A549 (cell line): ENCODE data around the gene CHKA. TPM values are rescaled to one million over a fixed set of nuclear protein-coding genes. Genes with fewer than 3 reads are reported as not detected.

Experiments used
- ATAC-seq, 2 experiments: fragments of 200-7000 bp in 1 of 2; fragments of >200 bp in 1 of 2; cut with Nextera tagmentation in 1 of 2; cut with Tn5 transposase in 1 of 2; 3 replicates each; pipeline versions ENCODE4 v1.8.0 to v1.9.1; 2018 to 2020; ENCODE audit warnings: mild to moderate bottlenecking in 1 of 2, moderate library complexity in 1 of 2
- CTCF ChIA-PET: fragments of 300-600 bp; sonication (Branson Sonifier 250); formaldehyde crosslinking; extraction: SDS; loops from one replicate; lab custom pipeline; 2021; ENCODE audit warnings: antibody characterized with exemption, inconsistent platforms; lab: Yijun Ruan, JAX
- POLR2A ChIA-PET: fragments of 350-600 bp; formaldehyde crosslinking; extraction: SDS; loops from one replicate; lab custom pipeline; 2021; ENCODE audit warnings: antibody characterized with exemption, inconsistent platforms; lab: Yijun Ruan, JAX
- DNase-seq, 2 experiments: peaks; one replicate each; pipeline versions ENCODE4 v3.0.0 to v3.0.0-alpha.2; 2011 to 2016; ENCODE audit warnings: low read depth in 1 of 2, low spot score in 1 of 2
- FAIRE-seq: peaks from 2 replicates; lab custom pipeline; 2011; peaks lifted over from hg19 to GRCh38; lab: Jason Lieb, UNC
- H3K27ac ChIP-seq, 2 experiments: fragments of >200 bp; sonication (Bioruptor Twin); formaldehyde crosslinking; 3 replicates each; pipeline ENCODE4 v1.5.1; 2016 to 2017
- H3K4me1 ChIP-seq: fragments of >200 bp; sonication (Bioruptor Twin); formaldehyde crosslinking; 3 replicates; pipeline ENCODE4 v1.6.1; 2016
- H3K4me2 ChIP-seq: fragments of >200 bp; sonication (Bioruptor Twin); formaldehyde crosslinking; 3 replicates; pipeline ENCODE4 v1.6.1; 2016
- H3K4me3 ChIP-seq: fragments of >200 bp; sonication (Bioruptor Twin); formaldehyde crosslinking; 3 replicates; pipeline ENCODE4 v1.5.1; 2016
- H3K9me3 ChIP-seq: fragments of >200 bp; sonication (Bioruptor Twin); formaldehyde crosslinking; 3 replicates; pipeline ENCODE4 v1.6.1; 2016
- BHLHE40 ChIP-seq: IDR thresholded peaks from 2 replicates; pipeline ENCODE4 v1.6.1; 2012; ENCODE audit warnings: low read depth, low read length, inconsistent platforms
- CBX2 ChIP-seq: fragments of 200-600 bp; sonication (generic); IDR thresholded peaks from 2 replicates; pipeline ENCODE4 v1.6.1; 2016; ENCODE audit warnings: low read depth, mild to moderate bottlenecking, borderline replicate concordance
- CHD2 ChIP-seq: fragments of 150-350 bp; IDR thresholded peaks from 2 replicates; pipeline ENCODE4 v1.6.1; 2014; ENCODE audit warnings: low read length; ENCODE audit not compliant: partially characterized antibody
- EHF ChIP-seq: fragments of 250-450 bp; sonication (Bioruptor Pico); IDR thresholded peaks from 2 replicates; pipeline ENCODE4 v1.5.0; 2020; ENCODE audit warnings: mild to moderate bottlenecking
- GATA3 ChIP-seq: IDR thresholded peaks from 2 replicates; pipeline ENCODE4 v1.6.1; 2012; ENCODE audit warnings: borderline replicate concordance
- MYC ChIP-seq: IDR thresholded peaks from 2 replicates; pipeline ENCODE4 v1.6.1; 2012; ENCODE audit warnings: mild to moderate bottlenecking, inconsistent platforms, low read length, improper control_type of control experiment, borderline replicate concordance
- NPAS2 ChIP-seq: fragments of 250-450 bp; sonication (Bioruptor Pico); IDR thresholded peaks from 2 replicates; pipeline ENCODE4 v1.8.0; 2022; ENCODE audit warnings: mild to moderate bottlenecking, moderate library complexity, borderline replicate concordance
- NR3C1 ChIP-seq: fragments of >200 bp; sonication (Bioruptor Twin); formaldehyde crosslinking; IDR thresholded peaks from 3 replicates; pipeline ENCODE4 v1.6.1; 2017
- POLR2A ChIP-seq: IDR thresholded peaks from 2 replicates; pipeline ENCODE4 v1.6.1; 2012; ENCODE audit warnings: mild to moderate bottlenecking, low read length
- RAD21 ChIP-seq, 2 experiments: fragments of >200 bp in 1 of 2; sonication (Bioruptor Twin) in 1 of 2; formaldehyde crosslinking in 1 of 2; IDR thresholded peaks in 1 of 2; conservative IDR thresholded peaks in 1 of 2; 2 replicates in 1 of 2; 3 replicates in 1 of 2; pipeline ENCODE4 v1.6.1; 2012 to 2018; ENCODE audit warnings: inconsistent platforms in 1 of 2
- RARB ChIP-seq: fragments of 250-450 bp; sonication (Bioruptor Pico); IDR thresholded peaks from 2 replicates; pipeline ENCODE4 v1.8.0; 2021; ENCODE audit warnings: mild to moderate bottlenecking, moderate library complexity
- RNF2 ChIP-seq: fragments of 200-600 bp; sonication (generic); IDR thresholded peaks from 2 replicates; pipeline ENCODE4 v1.6.1; 2016; ENCODE audit warnings: low read depth, mild to moderate bottlenecking, antibody characterized with exemption, moderate library complexity, borderline replicate concordance
- TFCP2L1 ChIP-seq: fragments of 250-450 bp; sonication (Bioruptor Pico); IDR thresholded peaks from 2 replicates; pipeline ENCODE4 v1.5.0; 2021; ENCODE audit warnings: mild to moderate bottlenecking
- ZFP36 ChIP-seq: fragments of 450-650 bp; IDR thresholded peaks from 2 replicates; pipeline ENCODE4 v1.6.1; 2014; ENCODE audit warnings: borderline replicate concordance; ENCODE audit not compliant: partially characterized antibody
- WGBS: methylation state at CpG from one replicate; pipeline ENCODE4 v1.1.6; 2017; ENCODE audit errors: missing lambda C conversion rate; 5-methylcytosine and 5-hydroxymethylcytosine counted together
- polyA plus RNA-seq, 4 experiments: library from polyadenylated mRNA; depleted of rRNA in 3 of 4; stranded (reverse); fragments of >200 nt; fragmentation: RNase III in 1 of 4; extraction: RNeasy Plus Mini Kit Qiagen cat#74134 plus additional on column Dnase treatment in 1 of 4; gene quantifications; 2 replicates in 3 of 4; 3 replicates in 1 of 4; pipeline ENCODE4 v1.2.3, GENCODE V29; 2011 to 2017
- TF ChIP-seq, protein P1 (sequence below): fragments of >200 bp; sonication (Bioruptor Twin); formaldehyde crosslinking; IDR thresholded peaks from 3 replicates; pipeline ENCODE4 v1.6.1; 2016
- TF ChIP-seq, protein P2 (sequence below): fragments of >200 bp; sonication (Bioruptor Twin); formaldehyde crosslinking; IDR thresholded peaks from 2 replicates; pipeline ENCODE4 v1.6.1; 2016
- TF ChIP-seq, protein P3 (sequence below): fragments of 200-600 bp; sonication (generic); IDR thresholded peaks from 2 replicates; pipeline ENCODE4 v1.6.1; 2016; ENCODE audit warnings: antibody characterized with exemption, mild to moderate bottlenecking, moderate library complexity
- TF ChIP-seq, protein P4 (sequence below): fragments of >200 bp; sonication (Bioruptor Twin); formaldehyde crosslinking; IDR thresholded peaks from 3 replicates; pipeline ENCODE4 v1.5.1; 2016

The CHKA gene
- polyA plus RNA-seq, 2 of the 4 experiments (the other 2 are of a cell fraction) = 14.2 to 21.7 TPM

DNA sequence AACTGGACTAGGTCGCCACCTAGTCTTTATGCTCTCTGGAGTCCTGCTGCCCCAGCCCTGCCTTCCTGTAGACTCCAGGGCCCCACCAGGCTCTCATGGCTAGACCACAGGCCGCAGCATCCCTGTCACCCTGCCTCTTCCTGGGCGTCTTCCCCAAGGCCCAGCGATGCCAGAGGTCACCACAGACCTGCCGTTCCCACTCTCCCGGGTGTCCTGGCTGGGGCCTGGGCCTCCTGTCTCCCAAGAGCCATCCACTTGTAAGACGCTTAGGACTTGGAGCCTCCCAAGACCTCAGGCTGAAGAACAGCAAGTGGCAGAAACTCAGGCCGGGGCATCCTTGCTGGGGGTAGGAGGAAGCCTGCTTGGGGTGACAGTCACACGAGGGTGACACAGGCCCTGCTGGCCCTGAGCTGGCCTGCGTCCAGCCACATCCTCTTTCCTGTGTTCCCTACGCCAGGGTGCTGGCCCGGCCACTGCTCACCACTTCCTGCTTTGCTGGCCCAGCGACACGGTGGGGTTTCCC lies 84.4 kb downstream of the CHKA start:
- Histone ChIP-seq H3K4me3 (no peak overlapping the region), H3K4me2 (no peak overlapping the region), H3K27ac (peak overlapping the region in 1 of 2 experiments; percentile 96; a peak in 2 of 6 replicates), H3K4me1 (peaks cover 49% of the 10 kb centered on the region), H3K9me3 (no peaks in the 10 kb centered on the region)
- ATAC-seq (no peak), DNase-seq (no peak), FAIRE-seq (no peak)
- WGBS = 90% methylated on average over 14 of the region's 14 CpGs
- ChIA-PET CTCF (interaction anchor here (1.1 to 7.3 kb wide), 4 partner anchors 9 to 27 kb away, joined by 4 to 60 read pairs (median 8); partner anchors contain the start of gene ALDH3B1), POLR2A (interaction anchor here (0.9 to 2.4 kb wide), 4 partner anchors 10 to 84 kb away, joined by 4 to 13 read pairs (median 8); partner anchors contain the start of gene ALDH3B1)
- TF ChIP-seq POLR2A (0 out of 2 replicates have a peak, but pooled peaks have one; percentile 8), MYC (no peak)

DNA sequence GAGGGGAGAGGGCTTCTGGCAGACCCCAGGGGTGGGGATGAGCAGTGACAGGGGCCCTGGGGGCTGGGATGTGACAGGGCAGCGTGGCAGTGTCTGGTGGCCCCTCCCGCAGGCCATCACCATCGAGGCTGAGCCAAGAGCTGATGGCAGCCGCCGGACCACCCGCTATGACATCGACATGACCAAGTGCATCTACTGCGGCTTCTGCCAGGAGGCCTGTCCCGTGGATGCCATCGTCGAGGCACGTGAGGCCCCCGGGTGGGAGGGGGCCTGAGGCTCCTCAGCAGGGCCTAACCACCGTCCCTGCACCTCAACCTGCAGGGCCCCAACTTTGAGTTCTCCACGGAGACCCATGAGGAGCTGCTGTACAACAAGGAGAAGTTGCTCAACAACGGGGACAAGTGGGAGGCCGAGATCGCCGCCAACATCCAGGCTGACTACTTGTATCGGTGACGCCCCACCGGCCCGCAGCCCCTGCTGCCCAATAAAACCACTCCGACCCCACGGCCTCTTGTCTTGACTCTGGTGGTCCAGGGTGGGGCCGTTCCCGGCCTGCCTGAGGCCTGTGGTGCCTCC lies 85.0 kb downstream of the CHKA start:
- no peak overlapping the region for H3K4me2 ChIP-seq
- 93% methylated on average over 10 of the region's 27 CpGs for WGBS
- DNase-seq (no peak), ATAC-seq (no peak), FAIRE-seq (no peak)
- TF ChIP-seq, protein P1, sequence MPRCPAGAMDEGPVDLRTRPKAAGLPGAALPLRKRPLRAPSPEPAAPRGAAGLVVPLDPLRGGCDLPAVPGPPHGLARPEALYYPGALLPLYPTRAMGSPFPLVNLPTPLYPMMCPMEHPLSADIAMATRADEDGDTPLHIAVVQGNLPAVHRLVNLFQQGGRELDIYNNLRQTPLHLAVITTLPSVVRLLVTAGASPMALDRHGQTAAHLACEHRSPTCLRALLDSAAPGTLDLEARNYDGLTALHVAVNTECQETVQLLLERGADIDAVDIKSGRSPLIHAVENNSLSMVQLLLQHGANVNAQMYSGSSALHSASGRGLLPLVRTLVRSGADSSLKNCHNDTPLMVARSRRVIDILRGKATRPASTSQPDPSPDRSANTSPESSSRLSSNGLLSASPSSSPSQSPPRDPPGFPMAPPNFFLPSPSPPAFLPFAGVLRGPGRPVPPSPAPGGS = no peak
- TF ChIP-seq MYC (no peak), CHD2 (no peak), RARB (CRISPR knock-in tag) (no peak), NR3C1 (no peak), NPAS2 (no peak), RNF2 (no peak), CBX2 (no peak), BHLHE40 (no peak), ZFP36 (no peak), RAD21 (conservative IDR thresholded peaks at IDR 0.05 in 1 of 2, IDR thresholded peaks at IDR 0.05 in 1 of 2) (no peak), GATA3 (no peak), TFCP2L1 (CRISPR knock-in tag) (no peak), EHF (CRISPR knock-in tag) (no peak)
- TF ChIP-seq, protein P2, sequence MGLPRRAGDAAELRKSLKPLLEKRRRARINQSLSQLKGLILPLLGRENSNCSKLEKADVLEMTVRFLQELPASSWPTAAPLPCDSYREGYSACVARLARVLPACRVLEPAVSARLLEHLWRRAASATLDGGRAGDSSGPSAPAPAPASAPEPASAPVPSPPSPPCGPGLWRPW = no peak
- TF ChIP-seq, protein P3, sequence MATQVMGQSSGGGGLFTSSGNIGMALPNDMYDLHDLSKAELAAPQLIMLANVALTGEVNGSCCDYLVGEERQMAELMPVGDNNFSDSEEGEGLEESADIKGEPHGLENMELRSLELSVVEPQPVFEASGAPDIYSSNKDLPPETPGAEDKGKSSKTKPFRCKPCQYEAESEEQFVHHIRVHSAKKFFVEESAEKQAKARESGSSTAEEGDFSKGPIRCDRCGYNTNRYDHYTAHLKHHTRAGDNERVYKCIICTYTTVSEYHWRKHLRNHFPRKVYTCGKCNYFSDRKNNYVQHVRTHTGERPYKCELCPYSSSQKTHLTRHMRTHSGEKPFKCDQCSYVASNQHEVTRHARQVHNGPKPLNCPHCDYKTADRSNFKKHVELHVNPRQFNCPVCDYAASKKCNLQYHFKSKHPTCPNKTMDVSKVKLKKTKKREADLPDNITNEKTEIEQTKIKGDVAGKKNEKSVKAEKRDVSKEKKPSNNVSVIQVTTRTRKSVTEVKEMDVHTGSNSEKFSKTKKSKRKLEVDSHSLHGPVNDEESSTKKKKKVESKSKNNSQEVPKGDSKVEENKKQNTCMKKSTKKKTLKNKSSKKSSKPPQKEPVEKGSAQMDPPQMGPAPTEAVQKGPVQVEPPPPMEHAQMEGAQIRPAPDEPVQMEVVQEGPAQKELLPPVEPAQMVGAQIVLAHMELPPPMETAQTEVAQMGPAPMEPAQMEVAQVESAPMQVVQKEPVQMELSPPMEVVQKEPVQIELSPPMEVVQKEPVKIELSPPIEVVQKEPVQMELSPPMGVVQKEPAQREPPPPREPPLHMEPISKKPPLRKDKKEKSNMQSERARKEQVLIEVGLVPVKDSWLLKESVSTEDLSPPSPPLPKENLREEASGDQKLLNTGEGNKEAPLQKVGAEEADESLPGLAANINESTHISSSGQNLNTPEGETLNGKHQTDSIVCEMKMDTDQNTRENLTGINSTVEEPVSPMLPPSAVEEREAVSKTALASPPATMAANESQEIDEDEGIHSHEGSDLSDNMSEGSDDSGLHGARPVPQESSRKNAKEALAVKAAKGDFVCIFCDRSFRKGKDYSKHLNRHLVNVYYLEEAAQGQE = no peak
- TF ChIP-seq, protein P4, sequence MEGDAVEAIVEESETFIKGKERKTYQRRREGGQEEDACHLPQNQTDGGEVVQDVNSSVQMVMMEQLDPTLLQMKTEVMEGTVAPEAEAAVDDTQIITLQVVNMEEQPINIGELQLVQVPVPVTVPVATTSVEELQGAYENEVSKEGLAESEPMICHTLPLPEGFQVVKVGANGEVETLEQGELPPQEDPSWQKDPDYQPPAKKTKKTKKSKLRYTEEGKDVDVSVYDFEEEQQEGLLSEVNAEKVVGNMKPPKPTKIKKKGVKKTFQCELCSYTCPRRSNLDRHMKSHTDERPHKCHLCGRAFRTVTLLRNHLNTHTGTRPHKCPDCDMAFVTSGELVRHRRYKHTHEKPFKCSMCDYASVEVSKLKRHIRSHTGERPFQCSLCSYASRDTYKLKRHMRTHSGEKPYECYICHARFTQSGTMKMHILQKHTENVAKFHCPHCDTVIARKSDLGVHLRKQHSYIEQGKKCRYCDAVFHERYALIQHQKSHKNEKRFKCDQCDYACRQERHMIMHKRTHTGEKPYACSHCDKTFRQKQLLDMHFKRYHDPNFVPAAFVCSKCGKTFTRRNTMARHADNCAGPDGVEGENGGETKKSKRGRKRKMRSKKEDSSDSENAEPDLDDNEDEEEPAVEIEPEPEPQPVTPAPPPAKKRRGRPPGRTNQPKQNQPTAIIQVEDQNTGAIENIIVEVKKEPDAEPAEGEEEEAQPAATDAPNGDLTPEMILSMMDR = no peak
- peaks cover 49% of the 10 kb centered on the region for H3K4me1 ChIP-seq
- no peaks in the 10 kb centered on the region for H3K9me3 ChIP-seq
- peak overlapping the region in 1 of 2 experiments; percentile 96; a peak in 2 of 6 replicates for H3K27ac ChIP-seq
- CTCF ChIA-PET = interaction anchor here (0.6 to 1.1 kb wide), 2 partner anchors 26 to 762 kb away, joined by 3 to 4 read pairs; partner anchors contain the start of gene ALDH3B1
- POLR2A ChIA-PET = no interaction called here
- no peak overlapping the region for H3K4me3 ChIP-seq
